HepG2 (cell line): ENCODE data around the gene GON4L. TPM values are rescaled to one million over a fixed set of nuclear protein-coding genes. Genes with fewer than 3 reads are reported as not detected.

Experiments used
- ATAC-seq: fragments of 200-7000 bp; cut with Tn5 transposase; 3 replicates; pipeline ENCODE4 v1.9.1; 2020; ENCODE audit warnings: mild to moderate bottlenecking, moderate library complexity
- BruUV-seq: library from RNA; stranded (reverse); fragments of 400-500 nt; replicated peaks from 2 replicates; lab custom pipeline; 2021; lab: Mats Ljungman, UMichigan
- CTCF ChIA-PET: fragments of 300-600 bp; formaldehyde crosslinking; extraction: SDS; loops from one replicate; lab custom pipeline; 2021; ENCODE audit warnings: low total read pairs, inconsistent platforms, low intra/inter-chr PET ratio; lab: Yijun Ruan, JAX
- POLR2A ChIA-PET: fragments of 350-600 bp; sonication (Branson Sonifier 250); formaldehyde crosslinking; loops from one replicate; lab custom pipeline; 2020; ENCODE audit warnings: antibody characterized with exemption, inconsistent platforms; lab: Yijun Ruan, JAX
- DNase-seq: peaks from one replicate; pipeline ENCODE4 v3.0.0-alpha.2; 2015; ENCODE audit warnings: low spot score
- FAIRE-seq: peaks from 3 replicates; lab custom pipeline; 2011; peaks lifted over from hg19 to GRCh38; lab: Jason Lieb, UNC
- H2AFZ ChIP-seq: one replicate; pipeline ENCODE4 v1.6.1; 2011; ENCODE audit warnings: low read length, inconsistent platforms
- H3K27ac ChIP-seq: fragments of 300-600 bp; 3 replicates; pipeline ENCODE4 v1.8.0; 2011; ENCODE audit warnings: mixed run types, mild to moderate bottlenecking, mixed read lengths, low read length, inconsistent platforms; ENCODE audit not compliant: insufficient read depth; ENCODE audit errors: extremely low read length
- H3K27me3 ChIP-seq, 2 experiments: fragments of 200-600 bp in 1 of 2; 2 replicates in 1 of 2; 3 replicates in 1 of 2; pipeline versions ENCODE4 v1.6.0 to v1.8.0; 2011; ENCODE audit warnings: low read length in 2 of 2, mild to moderate bottlenecking in 2 of 2, moderate library complexity in 2 of 2, inconsistent platforms in 1 of 2; ENCODE audit not compliant: insufficient read depth in 2 of 2, control insufficient read depth in 1 of 2
- H3K36me3 ChIP-seq, 2 experiments: fragments of 200-600 bp in 1 of 2; replicated peaks in 1 of 2; 2 replicates in 1 of 2; 3 replicates in 1 of 2; pipeline versions ENCODE4 v1.5.1 to v1.8.0; 2011; ENCODE audit warnings: low read length in 2 of 2, inconsistent platforms in 1 of 2; ENCODE audit not compliant: insufficient read depth in 2 of 2, control insufficient read depth in 1 of 2
- H3K4me1 ChIP-seq: 2 replicates; pipeline ENCODE4 v1.5.1; 2012; ENCODE audit warnings: low read length, inconsistent platforms; ENCODE audit not compliant: insufficient read depth
- H3K4me2 ChIP-seq: 2 replicates; pipeline ENCODE4 v1.6.0; 2011; ENCODE audit warnings: low read depth, low read length, inconsistent platforms
- H3K4me3 ChIP-seq, 3 experiments: fragments of 200-600 bp in 1 of 3; sonication (generic), shearing (Covaris generic) in 1 of 3; replicated peaks in 1 of 3; 2 replicates each; pipeline ENCODE4 v1.5.1; 2011 to 2016; ENCODE audit warnings: low read length in 3 of 3, inconsistent platforms in 2 of 3, low read depth in 2 of 3, mild to moderate bottlenecking in 2 of 3, control low read depth in 1 of 3, mixed read lengths in 1 of 3; ENCODE audit not compliant: insufficient read depth in 1 of 3
- H3K79me2 ChIP-seq: one replicate; pipeline ENCODE4 v1.6.1; 2011; ENCODE audit warnings: low read length, inconsistent platforms; ENCODE audit not compliant: insufficient read depth
- H3K9ac ChIP-seq: 2 replicates; pipeline ENCODE4 v1.6.0; 2011; ENCODE audit warnings: mild to moderate bottlenecking, low read depth, low read length, inconsistent platforms; ENCODE audit not compliant: insufficient read depth
- H3K9me3 ChIP-seq: 2 replicates; pipeline ENCODE4 v1.5.1; 2012; ENCODE audit warnings: mild to moderate bottlenecking, low read length
- H4K20me1 ChIP-seq: 2 replicates; pipeline ENCODE4 v1.6.0; 2011; ENCODE audit warnings: inconsistent platforms, mild to moderate bottlenecking, low read length, moderate library complexity; ENCODE audit not compliant: insufficient read depth
- STAG1 ChIP-seq: sonication (generic); formaldehyde crosslinking; IDR thresholded peaks from 2 replicates; pipeline ENCODE4 v1.4.0; 2020; ENCODE audit warnings: missing genetic modification reagents
- WGBS: methylation state at CpG from one replicate; pipeline ENCODE4 v1.1.6; 2017; ENCODE audit warnings: low lambda C conversion rate; 5-methylcytosine and 5-hydroxymethylcytosine counted together
- in situ Hi-C: cut with HindIII; loops from 2 replicates; pipeline ENCODE4 v1.10.0; 2017; ENCODE audit warnings: low pct_unique_long_range_greater_than_20kb; ENCODE audit not compliant: extremely low pct_ligation_motif_present
- intact Hi-C: fragments of 100-400 bp; cut with micrococcal nuclease; formaldehyde crosslinking; loops from one replicate; pipeline ENCODE4 v1.10.0; 2022; ENCODE audit not compliant: unreplicated experiment
- polyA plus RNA-seq, 8 experiments: library from polyadenylated mRNA; depleted of rRNA in 3 of 8; stranded (reverse) in 7 of 8; unstranded in 1 of 8; fragments of >200 nt; fragmentation: Illumina TruSeq in 4 of 8; extraction: Trizol in 4 of 8; gene quantifications; 2 replicates each; pipeline versions ENCODE4 v1.2.1 to v1.2.3, GENCODE V29; 2011 to 2016; ENCODE audit warnings: low read depth in 4 of 8, missing spikeins in 1 of 8, mixed read lengths in 1 of 8; ENCODE audit not compliant: insufficient read depth in 1 of 8
- total RNA-seq, 5 experiments: library from RNA; depleted of rRNA; stranded (reverse); fragments of >200 nt; fragmentation: Illumina TruSeq; extraction: Trizol; gene quantifications; 2 replicates each; pipeline ENCODE4 v1.2.3, GENCODE V29; 2016; ENCODE audit warnings: low read depth in 1 of 5
- TF ChIP-seq, protein P1 (sequence below): sonication (generic); formaldehyde crosslinking; IDR thresholded peaks from 2 replicates; pipeline ENCODE4 v1.5.0; 2020; ENCODE audit warnings: mild to moderate bottlenecking, missing genetic modification reagents
- TF ChIP-seq, protein P2 (sequence below): sonication (generic); formaldehyde crosslinking; IDR thresholded peaks from 2 replicates; pipeline ENCODE4 v1.4.0; 2020; ENCODE audit warnings: missing genetic modification reagents

Gene GON4L
- total and polyA plus RNA-seq, 2 of the 13 experiments (the other 11 are each of a cell fraction or from before 2014, with no cell fraction given): 14.6 to 19.6 TPM

DNA sequence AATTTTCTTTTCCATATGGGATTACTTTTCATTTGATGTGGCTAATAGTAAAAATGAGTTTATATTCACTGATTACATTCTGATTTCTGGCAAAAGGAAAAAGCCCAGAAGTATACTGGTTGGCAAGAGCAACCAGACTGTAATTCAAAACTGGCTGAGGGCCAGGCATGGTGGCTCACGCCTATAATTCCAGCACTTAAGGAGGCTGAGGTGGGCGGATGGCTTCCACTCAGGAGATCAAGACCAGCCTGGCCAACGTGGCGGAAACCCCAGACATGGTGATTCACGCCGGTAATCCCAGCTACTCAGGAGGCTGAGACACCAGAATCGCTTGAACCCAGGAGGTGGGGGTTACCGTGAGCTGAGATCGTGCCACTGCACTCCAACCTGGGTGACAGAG, 16.8 kb upstream of the GON4L start:
- CTCF ChIA-PET: no interaction called here
- intact Hi-C loops: no loop called here
- BruUV-seq: no TSS peak

More for the DNA sequence above, 16.8 kb upstream of the GON4L start:
- POLR2A ChIA-PET: no interaction called here
- TF ChIP-seq, protein P1, sequence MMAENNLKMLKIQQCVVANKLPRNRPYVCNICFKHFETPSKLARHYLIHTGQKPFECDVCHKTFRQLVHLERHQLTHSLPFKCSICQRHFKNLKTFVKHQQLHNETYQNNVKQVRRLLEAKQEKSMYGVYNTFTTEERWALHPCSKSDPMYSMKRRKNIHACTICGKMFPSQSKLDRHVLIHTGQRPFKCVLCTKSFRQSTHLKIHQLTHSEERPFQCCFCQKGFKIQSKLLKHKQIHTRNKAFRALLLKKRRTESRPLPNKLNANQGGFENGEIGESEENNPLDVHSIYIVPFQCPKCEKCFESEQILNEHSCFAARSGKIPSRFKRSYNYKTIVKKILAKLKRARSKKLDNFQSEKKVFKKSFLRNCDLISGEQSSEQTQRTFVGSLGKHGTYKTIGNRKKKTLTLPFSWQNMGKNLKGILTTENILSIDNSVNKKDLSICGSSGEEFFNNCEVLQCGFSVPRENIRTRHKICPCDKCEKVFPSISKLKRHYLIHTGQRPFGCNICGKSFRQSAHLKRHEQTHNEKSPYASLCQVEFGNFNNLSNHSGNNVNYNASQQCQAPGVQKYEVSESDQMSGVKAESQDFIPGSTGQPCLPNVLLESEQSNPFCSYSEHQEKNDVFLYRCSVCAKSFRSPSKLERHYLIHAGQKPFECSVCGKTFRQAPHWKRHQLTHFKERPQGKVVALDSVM: no peak
- TF ChIP-seq, protein P2, sequence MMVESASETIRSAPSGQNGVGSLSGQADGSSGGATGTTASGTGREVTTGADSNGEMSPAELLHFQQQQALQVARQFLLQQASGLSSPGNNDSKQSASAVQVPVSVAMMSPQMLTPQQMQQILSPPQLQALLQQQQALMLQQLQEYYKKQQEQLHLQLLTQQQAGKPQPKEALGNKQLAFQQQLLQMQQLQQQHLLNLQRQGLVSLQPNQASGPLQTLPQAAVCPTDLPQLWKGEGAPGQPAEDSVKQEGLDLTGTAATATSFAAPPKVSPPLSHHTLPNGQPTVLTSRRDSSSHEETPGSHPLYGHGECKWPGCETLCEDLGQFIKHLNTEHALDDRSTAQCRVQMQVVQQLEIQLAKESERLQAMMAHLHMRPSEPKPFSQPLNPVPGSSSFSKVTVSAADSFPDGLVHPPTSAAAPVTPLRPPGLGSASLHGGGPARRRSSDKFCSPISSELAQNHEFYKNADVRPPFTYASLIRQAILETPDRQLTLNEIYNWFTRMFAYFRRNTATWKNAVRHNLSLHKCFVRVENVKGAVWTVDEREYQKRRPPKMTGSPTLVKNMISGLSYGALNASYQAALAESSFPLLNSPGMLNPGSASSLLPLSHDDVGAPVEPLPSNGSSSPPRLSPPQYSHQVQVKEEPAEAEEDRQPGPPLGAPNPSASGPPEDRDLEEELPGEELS (CRISPR knock-in tag): no peak
- TF ChIP-seq STAG1 (CRISPR knock-in tag): no peak
- FAIRE-seq (no peak), ATAC-seq (no peak), DNase-seq (no peak)
- Histone ChIP-seq H4K20me1 (no peaks in the 10 kb centered on the region), H3K9me3 (no peaks in the 10 kb centered on the region), H3K36me3 (no peaks in the 10 kb centered on the region), H3K4me2 (no peak overlapping the region), H3K27ac (no peak overlapping the region), H3K4me1 (no peaks in the 10 kb centered on the region), H2AFZ (no peak overlapping the region), H3K79me2 (no peaks in the 10 kb centered on the region), H3K27me3 (peaks cover 8 to 29% of the 10 kb centered on the region in 2 experiments; a peak in 4 of 5 replicates), H3K9ac (no peak overlapping the region), H3K4me3 (no peak overlapping the region)
- in situ Hi-C loops: no loop called here
- 70% methylated on average over 9 of the region's 9 CpGs for WGBS
